Fibroblast of villous mesenchyme (primary cell): ENCODE measurements around the gene LRP1B. TPM values are rescaled to one million over a fixed set of nuclear protein-coding genes. Genes with fewer than 3 reads are reported as not detected.

Source experiments
- DNase-seq: peaks from one replicate; pipeline ENCODE4 v3.0.0-alpha.2; 2010; ENCODE audit warnings: low read depth
- H3K4me3 ChIP-seq: 2 replicates; pipeline ENCODE4 v1.5.1; 2011; ENCODE audit warnings: low read depth, mild to moderate bottlenecking, low read length
- total RNA-seq: library from RNA; depleted of rRNA; stranded (reverse); fragments of >200 nt; gene quantifications from 2 replicates; pipeline ENCODE4 v1.2.3, GENCODE V29; 2012
- TF ChIP-seq, protein P1 (sequence below): IDR thresholded peaks from 2 replicates; pipeline ENCODE4 v1.5.1; 2012; ENCODE audit warnings: low read depth, mild to moderate bottlenecking, low read length; ENCODE audit not compliant: insufficient read depth

The LRP1B gene
- total RNA-seq, 1 donor, result 2.2 TPM

DNA sequence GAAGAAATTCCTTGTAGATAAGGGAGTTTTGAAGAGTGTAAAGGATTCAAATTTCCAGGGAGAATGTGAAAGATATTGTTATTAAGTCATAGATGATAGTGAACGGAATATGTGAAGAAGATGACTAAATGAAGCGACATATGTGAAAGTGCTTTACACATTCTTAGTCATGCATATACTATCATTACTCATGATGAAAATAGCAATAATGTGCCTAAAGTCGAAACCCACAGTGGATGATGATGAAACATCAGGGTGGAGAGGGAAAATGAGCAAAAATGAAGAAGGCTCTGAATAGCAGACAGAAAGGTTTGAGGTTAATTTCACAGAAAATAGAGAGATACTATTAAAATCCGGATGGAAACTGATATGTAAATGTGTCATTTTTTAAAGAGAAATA, 1237.1 kb downstream of the LRP1B start:
- no peak overlapping the region for H3K4me3 ChIP-seq
- DNase-seq, result peak; percentile 33
- TF ChIP-seq, protein P1, sequence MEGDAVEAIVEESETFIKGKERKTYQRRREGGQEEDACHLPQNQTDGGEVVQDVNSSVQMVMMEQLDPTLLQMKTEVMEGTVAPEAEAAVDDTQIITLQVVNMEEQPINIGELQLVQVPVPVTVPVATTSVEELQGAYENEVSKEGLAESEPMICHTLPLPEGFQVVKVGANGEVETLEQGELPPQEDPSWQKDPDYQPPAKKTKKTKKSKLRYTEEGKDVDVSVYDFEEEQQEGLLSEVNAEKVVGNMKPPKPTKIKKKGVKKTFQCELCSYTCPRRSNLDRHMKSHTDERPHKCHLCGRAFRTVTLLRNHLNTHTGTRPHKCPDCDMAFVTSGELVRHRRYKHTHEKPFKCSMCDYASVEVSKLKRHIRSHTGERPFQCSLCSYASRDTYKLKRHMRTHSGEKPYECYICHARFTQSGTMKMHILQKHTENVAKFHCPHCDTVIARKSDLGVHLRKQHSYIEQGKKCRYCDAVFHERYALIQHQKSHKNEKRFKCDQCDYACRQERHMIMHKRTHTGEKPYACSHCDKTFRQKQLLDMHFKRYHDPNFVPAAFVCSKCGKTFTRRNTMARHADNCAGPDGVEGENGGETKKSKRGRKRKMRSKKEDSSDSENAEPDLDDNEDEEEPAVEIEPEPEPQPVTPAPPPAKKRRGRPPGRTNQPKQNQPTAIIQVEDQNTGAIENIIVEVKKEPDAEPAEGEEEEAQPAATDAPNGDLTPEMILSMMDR, result no peak

DNA sequence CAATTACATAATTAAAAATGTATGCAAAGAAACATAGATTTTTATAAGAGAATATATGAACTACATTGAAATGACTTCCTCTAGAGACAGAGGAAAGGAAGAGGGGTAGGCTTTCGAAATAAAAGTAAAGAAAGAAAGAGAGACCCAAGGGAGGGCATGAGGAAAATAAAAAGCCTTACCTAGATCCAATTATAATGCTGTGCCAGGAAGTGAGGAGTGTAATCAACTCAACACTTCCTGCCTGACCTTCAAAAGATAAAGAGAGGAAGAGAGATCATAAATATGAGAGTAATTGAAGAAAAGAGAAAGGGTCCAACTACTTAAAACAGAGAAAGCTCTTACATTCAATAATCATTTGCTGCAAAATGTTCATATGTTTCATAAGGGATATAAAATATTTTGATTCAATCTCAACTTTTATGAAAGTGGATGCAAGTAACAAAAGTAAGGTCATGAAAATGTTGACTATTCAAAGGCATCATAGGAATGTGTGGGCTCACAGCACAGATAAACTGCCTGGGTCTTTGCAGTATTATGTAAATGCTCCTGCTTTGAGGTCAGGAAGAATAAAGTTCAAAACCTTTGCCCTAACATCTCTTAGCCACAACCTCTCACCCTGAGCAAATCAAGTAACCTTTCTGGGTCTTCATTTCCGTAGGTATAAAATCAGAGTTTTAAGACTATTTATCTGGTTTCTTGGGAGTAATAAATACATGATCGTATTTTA, 1237.7 kb downstream of the LRP1B start:
- TF ChIP-seq, protein P1, result no peak
- no peak for DNase-seq
- H3K4me3 ChIP-seq, result no peak overlapping the region

DNA sequence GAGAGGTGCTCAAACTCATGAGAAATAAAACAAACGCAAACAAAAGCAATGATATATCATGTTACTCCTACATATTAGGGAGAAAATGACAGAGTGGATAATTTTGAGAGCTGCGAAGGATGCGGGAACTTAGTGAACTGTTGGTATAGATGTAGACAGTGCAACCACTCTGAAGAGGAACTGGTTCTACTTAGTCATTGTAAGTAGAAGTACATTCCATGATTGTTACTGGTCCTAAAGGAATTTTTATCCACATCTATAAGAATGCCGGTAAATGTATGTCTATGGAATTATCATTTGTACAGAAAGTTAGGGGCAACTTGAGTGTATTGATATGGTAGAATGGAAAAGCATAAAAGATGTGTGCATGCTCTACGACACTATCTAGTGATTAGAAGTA, 1238.4 kb downstream of the LRP1B start:
- H3K4me3 ChIP-seq, result no peak overlapping the region
- no peak for DNase-seq
- TF ChIP-seq, protein P1, result no peak

DNA sequence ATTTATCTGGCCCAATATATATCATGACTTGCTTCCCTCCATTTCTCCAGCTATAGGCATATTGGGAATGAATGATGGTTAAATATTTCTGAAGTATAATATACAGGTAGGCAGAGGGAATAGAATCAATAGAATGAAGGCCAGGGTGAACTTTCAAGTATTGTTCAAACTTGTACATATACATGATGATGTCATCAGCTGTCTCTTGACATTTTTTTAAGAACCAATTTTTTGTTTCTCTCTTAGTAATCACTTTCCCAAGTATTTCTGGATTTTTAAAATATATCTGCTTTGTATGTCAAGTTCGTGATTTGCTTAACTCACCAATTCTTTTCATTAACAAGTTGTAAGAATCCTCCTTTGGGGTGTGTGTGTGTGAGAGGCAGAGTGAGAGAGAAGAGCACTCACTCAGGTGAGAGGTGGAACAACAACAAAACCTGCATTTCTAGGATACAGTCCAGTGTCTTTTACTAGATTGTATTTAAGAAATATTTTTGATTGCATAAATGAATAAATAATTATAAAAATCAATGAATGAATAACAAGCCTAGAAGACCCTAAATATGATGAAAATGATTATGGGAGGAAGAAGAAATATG, 1239.1 kb downstream of the LRP1B start:
- TF ChIP-seq, protein P1, result no peak
- no peak overlapping the region for H3K4me3 ChIP-seq
- no peak for DNase-seq

DNA sequence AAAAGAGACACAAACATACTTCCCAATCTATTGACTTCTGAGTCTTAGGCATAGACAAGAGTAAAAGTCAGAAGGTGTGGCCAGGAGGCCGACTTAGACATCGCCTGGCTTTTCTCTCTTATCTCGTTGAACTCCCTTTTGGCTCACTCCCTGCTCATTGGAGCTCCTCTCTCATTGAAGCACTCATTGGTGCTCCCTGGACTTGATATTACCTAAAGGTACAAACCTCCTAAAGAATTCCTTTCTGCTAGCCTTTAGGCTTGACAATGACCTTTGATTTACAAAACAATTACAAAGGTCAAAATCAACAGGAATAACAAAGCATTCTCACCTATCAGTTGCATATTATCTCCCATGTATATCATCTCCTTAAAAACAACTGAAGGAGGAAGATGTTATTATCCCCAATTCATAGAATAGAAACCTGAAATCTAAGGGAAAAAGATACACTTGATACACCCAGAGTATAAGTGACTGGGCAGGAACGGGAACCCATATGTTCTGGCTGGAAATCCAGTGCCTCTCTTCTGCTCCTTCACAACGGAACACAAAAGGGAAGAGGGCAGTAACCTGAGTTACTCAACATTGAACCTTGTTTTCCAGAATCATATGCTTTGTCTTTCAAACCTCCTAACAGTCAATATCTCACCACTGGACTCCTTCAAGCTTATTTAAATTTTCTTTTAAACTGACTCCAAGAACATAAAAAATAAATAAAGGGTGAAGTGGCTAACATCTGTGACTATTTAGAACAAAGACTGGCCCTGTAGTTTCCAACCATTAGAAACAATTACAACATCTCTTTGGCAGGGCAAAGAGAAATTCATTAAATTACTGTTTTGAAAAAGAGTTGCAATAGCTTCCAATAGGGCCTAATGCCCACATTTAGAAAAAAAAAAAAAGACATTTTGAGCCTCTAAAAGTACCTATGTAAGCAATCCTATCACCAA, 1247.9 kb downstream of the LRP1B start:
- TF ChIP-seq, protein P1, result no peak
- DNase-seq, result no peak
- no peak overlapping the region for H3K4me3 ChIP-seq

DNA sequence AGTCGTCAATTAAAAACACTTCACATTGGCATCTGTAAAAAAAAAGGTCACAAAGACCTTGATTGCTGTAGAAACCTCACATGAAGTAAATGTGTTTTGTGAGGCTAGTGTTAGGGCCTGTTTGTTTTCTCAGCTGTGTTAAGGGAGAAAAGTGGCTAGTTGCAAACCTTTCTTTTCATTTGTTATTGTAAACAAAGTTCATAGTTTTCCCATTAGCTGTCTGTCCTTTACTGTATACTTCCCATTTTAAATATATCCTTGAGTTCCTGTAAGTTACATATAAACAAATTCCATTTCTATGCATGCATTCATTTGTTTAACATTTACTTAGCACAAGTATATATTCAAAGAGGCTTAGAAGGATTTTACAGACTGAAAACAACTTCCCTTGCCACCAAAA, 1250.2 kb downstream of the LRP1B start:
- TF ChIP-seq, protein P1, result no peak
- DNase-seq, result peak; percentile 37
- no peak overlapping the region for H3K4me3 ChIP-seq
